RKO (cell line): ENCODE data around the gene ZNF75A.
"Not testable (repeated sequence)": the region's sequence is repeated elsewhere in the genome, so short reads cannot be mapped to it uniquely, and the experiment has no call there.

Source experiments
- DNase-seq: peaks from one replicate; pipeline ENCODE4 v3.0.0-alpha.2; 2016; ENCODE audit warnings: low spot score

Gene ZNF75A

GRCh38 chr16:3305109-3306068 lies at the start of gene ZNF75A, which contains the start of gene TIGD7:
TSS of gene ZNF75A (plus strand) at chr16:3305497. CDS start at chr16:3308429, 2,932 bp downstream.
TSS of gene TIGD7 (minus strand) at chr16:3305430. CDS start at chr16:3300614, 4,816 bp downstream.
- no peak for DNase-seq

- no peak for DNase-seq
Measured at GRCh38 chr16:3256146-3256865, 49.0 kb upstream of the ZNF75A start, which contains the start of gene MEFV. TSS of gene MEFV (minus strand) at chr16:3256633. CDS start at chr16:3256587, 46 bp downstream.

GRCh38 chr16:3256866-3257465 lies 48.3 kb upstream of the ZNF75A start:
- peak; percentile 25 for DNase-seq

GRCh38 chr16:3259836-3260235 lies 45.5 kb upstream of the ZNF75A start:
- DNase-seq = no peak

- no peak for DNase-seq
Measured at GRCh38 chr16:3262517-3262916, 42.8 kb upstream of the ZNF75A start.

- peak; percentile 99 for DNase-seq
Measured at GRCh38 chr16:3264137-3265036, 40.9 kb upstream of the ZNF75A start.

GRCh38 chr16:3266873-3267537 lies 38.3 kb upstream of the ZNF75A start:
- DNase-seq = peak; percentile 79

GRCh38 chr16:3268294-3268693 lies 37.0 kb upstream of the ZNF75A start:
- DNase-seq = no peak

- DNase-seq = not testable (repeated sequence)
Measured at GRCh38 chr16:3270718-3271117, 34.6 kb upstream of the ZNF75A start.

GRCh38 chr16:3271281-3271680 lies 34.0 kb upstream of the ZNF75A start:
- DNase-seq = not testable (repeated sequence)

- no peak for DNase-seq
Measured at GRCh38 chr16:3274490-3274889, 30.8 kb upstream of the ZNF75A start.

- DNase-seq = no peak
Measured at GRCh38 chr16:3274947-3275346, 30.4 kb upstream of the ZNF75A start.

GRCh38 chr16:3276679-3277078 lies 28.6 kb upstream of the ZNF75A start:
- no peak for DNase-seq

- DNase-seq = no peak
Measured at GRCh38 chr16:3281222-3281820, 24.0 kb upstream of the ZNF75A start.

GRCh38 chr16:3282103-3282729 lies 23.1 kb upstream of the ZNF75A start:
- peak; percentile 77 for DNase-seq

GRCh38 chr16:3282730-3283542 lies 22.4 kb upstream of the ZNF75A start, which contains the start of gene ZNF263:
TSS of gene ZNF263 (plus strand) at chr16:3283491. CDS start at chr16:3283819, 328 bp downstream.
- DNase-seq = peak; percentile 98

GRCh38 chr16:3283543-3284447 lies 21.5 kb upstream of the ZNF75A start:
- peak; percentile 40 for DNase-seq

GRCh38 chr16:3285131-3285530 lies 20.2 kb upstream of the ZNF75A start:
- no peak for DNase-seq
